Activated T-helper 2 cell treated with anti-CD3 and anti-CD28 coated beads, Interferon-gamma antibody, Interleukin-2, Interleukin-4, amounts not matched to agents 10 μg/mL and 5 μg/mL and 100 μg/mL, durations not matched to agents 14 hours and 24 hours and 36 hours (primary cell): ENCODE data around the gene AHNAK2. TPM values are rescaled to one million over a fixed set of nuclear protein-coding genes. Genes with fewer than 3 reads are reported as not detected.
A peak's percentile ranks its signal among the peaks of the same experiment; 100 is the strongest.

Experiments used
- DNase-seq: peaks from one replicate; pipeline ENCODE4 v3.0.0; 2021; ENCODE audit warnings: low spot score
- H3K27ac Mint-ChIP-seq: one replicate; pipeline ENCODE4 v1.8.0; 2021; ENCODE audit warnings: mixed read lengths
- H3K27me3 Mint-ChIP-seq: one replicate; pipeline ENCODE4 v1.8.0; 2021; ENCODE audit warnings: low read depth, mixed read lengths
- H3K36me3 Mint-ChIP-seq: one replicate; pipeline ENCODE4 v1.8.0; 2021; ENCODE audit warnings: low read depth, mixed read lengths
- H3K4me1 Mint-ChIP-seq: one replicate; pipeline ENCODE4 v1.8.0; 2021; ENCODE audit warnings: low read depth, mixed read lengths
- H3K4me3 Mint-ChIP-seq: one replicate; pipeline ENCODE4 v1.8.0; 2021; ENCODE audit warnings: low read depth, mild to moderate bottlenecking, moderate library complexity, mixed read lengths
- H3K9me3 Mint-ChIP-seq: one replicate; pipeline ENCODE4 v1.8.0; 2021; ENCODE audit warnings: mixed read lengths
- intact Hi-C: fragments of 100-400 bp; cut with micrococcal nuclease; formaldehyde crosslinking; loops from one replicate; pipeline ENCODE4 v1.15.1; 2023
- total RNA-seq: library from RNA; stranded (reverse); gene quantifications from 2 replicates; pipeline ENCODE4 v1.2.3, GENCODE V29; 2022

Gene AHNAK2
- total RNA-seq, 1 donor from 2014 or later: 0.02 TPM

- peak overlapping the region; percentile 87 for H3K4me3 Mint-ChIP-seq
- peaks cover 43% of the 10 kb centered on the region for H3K36me3 Mint-ChIP-seq
- peaks cover 61% of the 10 kb centered on the region for H3K4me1 Mint-ChIP-seq
- no peaks in the 10 kb centered on the region for H3K27me3 Mint-ChIP-seq
- DNase-seq: peak; percentile 49
- intact Hi-C loops: loop anchor here (2.0 to 10.0 kb wide), 4 partner anchors 35 to 472 kb away; partner anchors contain the start of genes CLBA1, PACS2, SIVA1 and TEDC1
- H3K9me3 Mint-ChIP-seq: no peaks in the 10 kb centered on the region
- peak overlapping the region; percentile 76 for H3K27ac Mint-ChIP-seq
These were observed 42.0 kb upstream of the AHNAK2 start for GRCh38 chr14:105019861-105020814.

- no peaks in the 10 kb centered on the region for H3K27me3 Mint-ChIP-seq
- peak overlapping the region; percentile 87 for H3K4me3 Mint-ChIP-seq
- H3K27ac Mint-ChIP-seq: no peak overlapping the region
- no peaks in the 10 kb centered on the region for H3K9me3 Mint-ChIP-seq
- H3K4me1 Mint-ChIP-seq: peaks cover 58% of the 10 kb centered on the region
- intact Hi-C loops: no loop called here
- no peak for DNase-seq
- H3K36me3 Mint-ChIP-seq: peaks cover 45% of the 10 kb centered on the region
These were observed 40.2 kb upstream of the AHNAK2 start for GRCh38 chr14:105018414-105018813.

GRCh38 chr14:105015905-105016304, 37.7 kb upstream of the AHNAK2 start:
- no peak for DNase-seq
- Mint-ChIP-seq H3K36me3 (peaks cover 56% of the 10 kb centered on the region), H3K4me1 (peaks cover 46% of the 10 kb centered on the region), H3K27ac (peak overlapping the region; percentile 7), H3K27me3 (no peaks in the 10 kb centered on the region), H3K4me3 (peak overlapping the region; percentile 9), H3K9me3 (no peaks in the 10 kb centered on the region)
- intact Hi-C loops: no loop called here

- peaks cover 61% of the 10 kb centered on the region for H3K36me3 Mint-ChIP-seq
- no peaks in the 10 kb centered on the region for H3K9me3 Mint-ChIP-seq
- no peaks in the 10 kb centered on the region for H3K27me3 Mint-ChIP-seq
- H3K4me3 Mint-ChIP-seq: no peak overlapping the region
- intact Hi-C loops: no loop called here
- peak overlapping the region; percentile 36 for H3K27ac Mint-ChIP-seq
- no peak for DNase-seq
- H3K4me1 Mint-ChIP-seq: peaks cover 46% of the 10 kb centered on the region
These were observed 37.1 kb upstream of the AHNAK2 start for GRCh38 chr14:105015242-105015641.

- Mint-ChIP-seq H3K4me1 (peaks cover 43% of the 10 kb centered on the region), H3K36me3 (peaks cover 61% of the 10 kb centered on the region), H3K9me3 (no peaks in the 10 kb centered on the region), H3K4me3 (no peak overlapping the region), H3K27me3 (no peaks in the 10 kb centered on the region), H3K27ac (no peak overlapping the region)
- intact Hi-C loops: no loop called here
- no peak for DNase-seq
These were observed 36.5 kb upstream of the AHNAK2 start for GRCh38 chr14:105014631-105015030.

- Mint-ChIP-seq H3K27ac (no peak overlapping the region), H3K4me3 (no peak overlapping the region), H3K4me1 (peaks cover 37% of the 10 kb centered on the region), H3K36me3 (peaks cover 60% of the 10 kb centered on the region), H3K27me3 (no peaks in the 10 kb centered on the region), H3K9me3 (no peaks in the 10 kb centered on the region)
- intact Hi-C loops: no loop called here
- no peak for DNase-seq
These were observed 35.9 kb upstream of the AHNAK2 start for GRCh38 chr14:105014032-105014431.

GRCh38 chr14:105013150-105013785, 35.1 kb upstream of the AHNAK2 start:
- no peak for DNase-seq
- Mint-ChIP-seq H3K36me3 (peaks cover 55% of the 10 kb centered on the region), H3K4me1 (peaks cover 33% of the 10 kb centered on the region), H3K9me3 (no peaks in the 10 kb centered on the region), H3K27me3 (no peaks in the 10 kb centered on the region), H3K4me3 (no peak overlapping the region), H3K27ac (peak overlapping the region; percentile 28)
- intact Hi-C loops: no loop called here

GRCh38 chr14:105012171-105012985, 34.2 kb upstream of the AHNAK2 start:
- Mint-ChIP-seq H3K27ac (no peak overlapping the region), H3K27me3 (no peaks in the 10 kb centered on the region), H3K4me1 (peaks cover 27% of the 10 kb centered on the region), H3K36me3 (peaks cover 52% of the 10 kb centered on the region), H3K4me3 (no peak overlapping the region), H3K9me3 (no peaks in the 10 kb centered on the region)
- no peak for DNase-seq
- intact Hi-C loops: no loop called here

- Mint-ChIP-seq H3K4me1 (peaks cover 22% of the 10 kb centered on the region), H3K4me3 (no peak overlapping the region), H3K9me3 (no peaks in the 10 kb centered on the region), H3K27ac (no peak overlapping the region), H3K27me3 (no peaks in the 10 kb centered on the region), H3K36me3 (peaks cover 53% of the 10 kb centered on the region)
- no peak for DNase-seq
- intact Hi-C loops: no loop called here
These were observed 33.3 kb upstream of the AHNAK2 start for GRCh38 chr14:105011312-105011990.

GRCh38 chr14:105010891-105011291, 32.7 kb upstream of the AHNAK2 start:
- H3K27ac Mint-ChIP-seq: no peak overlapping the region
- peaks cover 50% of the 10 kb centered on the region for H3K36me3 Mint-ChIP-seq
- peaks cover 16% of the 10 kb centered on the region for H3K4me1 Mint-ChIP-seq
- H3K9me3 Mint-ChIP-seq: no peaks in the 10 kb centered on the region
- intact Hi-C loops: no loop called here
- no peak for DNase-seq
- no peak overlapping the region for H3K4me3 Mint-ChIP-seq
- H3K27me3 Mint-ChIP-seq: no peaks in the 10 kb centered on the region

- no peak overlapping the region for H3K4me3 Mint-ChIP-seq
- intact Hi-C loops: no loop called here
- DNase-seq: no peak
- H3K36me3 Mint-ChIP-seq: peaks cover 45% of the 10 kb centered on the region
- H3K27me3 Mint-ChIP-seq: no peaks in the 10 kb centered on the region
- no peak overlapping the region for H3K27ac Mint-ChIP-seq
- peaks cover 11% of the 10 kb centered on the region for H3K4me1 Mint-ChIP-seq
- H3K9me3 Mint-ChIP-seq: no peaks in the 10 kb centered on the region
These were observed 31.9 kb upstream of the AHNAK2 start for GRCh38 chr14:105010106-105010505.

GRCh38 chr14:105007593-105008264, 29.6 kb upstream of the AHNAK2 start:
- no peak for DNase-seq
- Mint-ChIP-seq H3K9me3 (no peaks in the 10 kb centered on the region), H3K36me3 (peaks cover 40% of the 10 kb centered on the region), H3K4me1 (peaks cover 3% of the 10 kb centered on the region), H3K27me3 (no peaks in the 10 kb centered on the region), H3K4me3 (no peak overlapping the region), H3K27ac (no peak overlapping the region)
- intact Hi-C loops: no loop called here
